HG02798 (cell line): ENCODE measurements around the gene WDR55.
"Not testable (repeated sequence)": the region's sequence is repeated elsewhere in the genome, so short reads cannot be mapped to it uniquely, and the experiment has no call there.

ENCODE experiments used
- ATAC-seq: cut with Tn5 transposase; IDR thresholded peaks from one replicate; pipeline ENCODE4 v1.9.1; 2021; ENCODE audit warnings: mild to moderate bottlenecking; ENCODE audit not compliant: unreplicated experiment, poor library complexity

Gene WDR55

GRCh38 chr5:140664359-140665119, at the start of gene WDR55:
WDR55 (plus strand) TSS chr5:140664904; CDS start chr5:140664913, 9 bp downstream.
- peak; percentile 99 for ATAC-seq

GRCh38 chr5:140622301-140622700, 42.4 kb upstream of the WDR55 start:
- ATAC-seq, result no peak

- not testable (repeated sequence) for ATAC-seq
Measured at GRCh38 chr5:140623061-140623460, 41.6 kb upstream of the WDR55 start.

GRCh38 chr5:140624886-140625285, 39.8 kb upstream of the WDR55 start:
- ATAC-seq, result not testable (repeated sequence)

- no peak for ATAC-seq
Measured at GRCh38 chr5:140627972-140628371, 36.7 kb upstream of the WDR55 start.

- ATAC-seq, result no peak
Measured at GRCh38 chr5:140628711-140629110, 36.0 kb upstream of the WDR55 start.

- no peak for ATAC-seq
Measured at GRCh38 chr5:140630292-140631035, 34.2 kb upstream of the WDR55 start.

GRCh38 chr5:140631036-140631417, 33.7 kb upstream of the WDR55 start:
- no peak for ATAC-seq

GRCh38 chr5:140631831-140632365, 32.8 kb upstream of the WDR55 start:
- peak; percentile 47 for ATAC-seq

GRCh38 chr5:140632366-140633020, 32.2 kb upstream of the WDR55 start:
- ATAC-seq, result peak; percentile 56

GRCh38 chr5:140633021-140633471, 31.7 kb upstream of the WDR55 start, which contains the start of gene CD14:
CD14 (minus strand) TSS chr5:140633175; CDS start chr5:140633071, 104 bp downstream.
- no peak for ATAC-seq

GRCh38 chr5:140633501-140633900, 31.2 kb upstream of the WDR55 start:
- no peak for ATAC-seq

- no peak for ATAC-seq
Measured at GRCh38 chr5:140634103-140634502, 30.6 kb upstream of the WDR55 start.

GRCh38 chr5:140635291-140636257, 29.1 kb upstream of the WDR55 start:
- ATAC-seq, result no peak

GRCh38 chr5:140637371-140638100, 27.2 kb upstream of the WDR55 start:
- no peak for ATAC-seq

GRCh38 chr5:140638898-140639147, 25.9 kb upstream of the WDR55 start:
- not testable (repeated sequence) for ATAC-seq

- peak; percentile 96 for ATAC-seq
Measured at GRCh38 chr5:140639148-140639981, 25.3 kb upstream of the WDR55 start, which contains the start of gene TMCO6. TMCO6 (plus strand) TSS chr5:140639451; CDS start chr5:140639528, 77 bp downstream.

- ATAC-seq, result no peak
Measured at GRCh38 chr5:140641716-140642115, 23.0 kb upstream of the WDR55 start.
